Kidney tubule cell (primary cell): ENCODE data around the gene LGALS1.
A peak's percentile ranks its signal among the peaks of the same experiment; 100 is the strongest.
"Not testable (repeated sequence)": the region's sequence is repeated elsewhere in the genome, so short reads cannot be mapped to it uniquely, and the experiment has no call there.

Experiments used
- DNase-seq: peaks from one replicate; pipeline ENCODE4 v3.0.0-alpha.2; 2018; ENCODE audit warnings: low spot score

Gene LGALS1

GRCh38 chr22:37690407-37690806, 15.0 kb downstream of the LGALS1 start:
- no peak for DNase-seq

GRCh38 chr22:37690901-37691504, 15.6 kb downstream of the LGALS1 start:
- DNase-seq, result no peak

GRCh38 chr22:37692627-37693285, 17.3 kb downstream of the LGALS1 start:
- DNase-seq, result no peak

- not testable (repeated sequence) for DNase-seq
Observed at GRCh38 chr22:37694131-37694530, 18.7 kb downstream of the LGALS1 start.

- DNase-seq, result not testable (repeated sequence)
Observed at GRCh38 chr22:37696260-37696656, 20.8 kb downstream of the LGALS1 start.

- DNase-seq, result peak; percentile 93
Observed at GRCh38 chr22:37696657-37697537, 21.5 kb downstream of the LGALS1 start, which contains the start of gene TRIOBP. Gene TRIOBP, plus strand, starts transcription at chr22:37697048. Its CDS starts 4,318 bp downstream, at chr22:37701366.

GRCh38 chr22:37697538-37697835, 22.1 kb downstream of the LGALS1 start:
- DNase-seq, result no peak

- DNase-seq, result no peak
Observed at GRCh38 chr22:37701141-37701786, 25.8 kb downstream of the LGALS1 start.

- DNase-seq, result no peak
Observed at GRCh38 chr22:37703906-37704305, 28.5 kb downstream of the LGALS1 start.

- DNase-seq, result no peak
Observed at GRCh38 chr22:37704645-37705044, 29.2 kb downstream of the LGALS1 start.

- no peak for DNase-seq
Observed at GRCh38 chr22:37705205-37705604, 29.8 kb downstream of the LGALS1 start.

GRCh38 chr22:37708580-37709444, 33.4 kb downstream of the LGALS1 start:
- no peak for DNase-seq

GRCh38 chr22:37709445-37709765, 34.0 kb downstream of the LGALS1 start:
- no peak for DNase-seq

GRCh38 chr22:37710675-37711074, 35.2 kb downstream of the LGALS1 start:
- DNase-seq, result peak; percentile 11

GRCh38 chr22:37711490-37711889, 36.1 kb downstream of the LGALS1 start:
- no peak for DNase-seq

- DNase-seq, result no peak
Observed at GRCh38 chr22:37713761-37714160, 38.3 kb downstream of the LGALS1 start.

- DNase-seq, result no peak
Observed at GRCh38 chr22:37714634-37715033, 39.2 kb downstream of the LGALS1 start.

- DNase-seq, result no peak
Observed at GRCh38 chr22:37715760-37716159, 40.3 kb downstream of the LGALS1 start.

- DNase-seq, result no peak
Observed at GRCh38 chr22:37716708-37717107, 41.3 kb downstream of the LGALS1 start.

GRCh38 chr22:37717235-37717634, 41.8 kb downstream of the LGALS1 start:
- not testable (repeated sequence) for DNase-seq

- not testable (repeated sequence) for DNase-seq
Observed at GRCh38 chr22:37717746-37718305, 42.4 kb downstream of the LGALS1 start.
